Fibroblast of lung (primary cell): Measurements from ENCODE around the gene SERPIND1.

Experiments
- CTCF ChIP-seq, 2 donors: IDR thresholded peaks in 1 of 2; conservative IDR thresholded peaks in 1 of 2; 1 replicate in 1 of 2; 2 replicates in 1 of 2; pipeline ENCODE4 v1.5.1; 2011 to 2012; ENCODE audit warnings: low read length in 2 of 2, control low read depth in 1 of 2, inconsistent platforms in 1 of 2, low read depth in 1 of 2, mild to moderate bottlenecking in 1 of 2
- EZH2 ChIP-seq: IDR thresholded peaks from 2 replicates; pipeline ENCODE4 v1.5.1; 2012; ENCODE audit warnings: low read length, control low read depth, mild to moderate bottlenecking; ENCODE audit errors: missing control alignments

- TF ChIP-seq CTCF (conservative IDR thresholded peaks at IDR 0.05 in 1 of 2, IDR thresholded peaks at IDR 0.05 in 1 of 2; ENCODE audit: low read depth in 1 of 2, low read length in 2 of 2) (no peak), EZH2 (no peak)
Observed at GRCh38 chr22:20764729-20765128, 9.2 kb upstream of the SERPIND1 start.
